Renal pelvis (tissue), 4 donors: ENCODE results near the gene SDC4. TPM values are rescaled to one million over a fixed set of nuclear protein-coding genes. Genes with fewer than 3 reads are reported as not detected.
"Not testable (repeated sequence)": the region's sequence is repeated elsewhere in the genome, so short reads cannot be mapped to it uniquely, and the experiment has no call there.

Experiments used
- DNase-seq: peaks from one replicate; pipeline ENCODE4 v3.0.0-alpha.2; 2013
- polyA plus RNA-seq, 3 donors: library from polyadenylated mRNA; unstranded; fragments of 120-200 nt; gene quantifications; one replicate each; pipeline ENCODE4 v1.2.1, GENCODE V29; 2013; ENCODE audit not compliant: insufficient read length in 3 of 3

The SDC4 gene
- polyA plus RNA-seq, 3 donors: 136 to 187 (median 157) TPM

- no peak for DNase-seq
Measured at GRCh38 chr20:45368221-45368980, 20.2 kb upstream of the SDC4 start.

GRCh38 chr20:45367126-45367525 is 18.9 kb upstream of the SDC4 start:
- no peak for DNase-seq

- DNase-seq: no peak
Measured at GRCh38 chr20:45366631-45367030, 18.4 kb upstream of the SDC4 start.

GRCh38 chr20:45366192-45366591 is 18.0 kb upstream of the SDC4 start:
- DNase-seq: no peak

GRCh38 chr20:45365444-45365970 is 17.3 kb upstream of the SDC4 start:
- DNase-seq: no peak

GRCh38 chr20:45363611-45364492 is 15.6 kb upstream of the SDC4 start:
- no peak for DNase-seq

GRCh38 chr20:45362804-45363610 is 14.8 kb upstream of the SDC4 start, which contains the start of gene SYS1:
Gene SYS1, plus strand, starts transcription at chr20:45363156. Its CDS starts 376 bp downstream, at chr20:45363532.
- DNase-seq: peak; percentile 99

- no peak for DNase-seq
Measured at GRCh38 chr20:45361793-45362192, 13.6 kb upstream of the SDC4 start.

- DNase-seq: no peak
Measured at GRCh38 chr20:45359406-45360148, 11.4 kb upstream of the SDC4 start.

GRCh38 chr20:45359069-45359405 is 10.8 kb upstream of the SDC4 start:
- no peak for DNase-seq

- DNase-seq: no peak
Measured at GRCh38 chr20:45358282-45359068, 10.3 kb upstream of the SDC4 start.

GRCh38 chr20:45355209-45356084 is 7.2 kb upstream of the SDC4 start:
- no peak for DNase-seq

- no peak for DNase-seq
Measured at GRCh38 chr20:45354423-45355208, 6.4 kb upstream of the SDC4 start.

- no peak for DNase-seq
Measured at GRCh38 chr20:45353746-45354145, 5.5 kb upstream of the SDC4 start.

GRCh38 chr20:45352729-45353128 is 4.5 kb upstream of the SDC4 start:
- no peak for DNase-seq

- not testable (repeated sequence) for DNase-seq
Measured at GRCh38 chr20:45350795-45351194, 2.6 kb upstream of the SDC4 start.

GRCh38 chr20:45350217-45350616 is 2.0 kb upstream of the SDC4 start:
- DNase-seq: no peak

- no peak for DNase-seq
Measured at GRCh38 chr20:45347297-45347935, 808 bp downstream of the SDC4 start.
